ENCODE data around the gene NUP214.
"Not testable (repeated sequence)": the region's sequence is repeated elsewhere in the genome, so short reads cannot be mapped to it uniquely, and the experiment has no call there.

The NUP214 gene

GRCh38 chr9:131167146-131167692 is 41.8 kb downstream of the NUP214 start:
- DNase-seq = no peak

- no peak for DNase-seq
Measured at GRCh38 chr9:131167936-131168335, 42.5 kb downstream of the NUP214 start.

GRCh38 chr9:131169563-131170240 is 44.3 kb downstream of the NUP214 start:
- DNase-seq = no peak

- DNase-seq = no peak
Measured at GRCh38 chr9:131173995-131174394, 48.6 kb downstream of the NUP214 start.

GRCh38 chr9:131174681-131175239 is 49.4 kb downstream of the NUP214 start:
- no peak for DNase-seq

- no peak for DNase-seq
Measured at GRCh38 chr9:131177898-131178297, 52.5 kb downstream of the NUP214 start.

- peak; percentile 64 to 72 for DNase-seq
Measured at GRCh38 chr9:131178382-131178781, 53.0 kb downstream of the NUP214 start.

GRCh38 chr9:131178926-131179325 is 53.5 kb downstream of the NUP214 start:
- no peak for DNase-seq

GRCh38 chr9:131179561-131180219 is 54.3 kb downstream of the NUP214 start:
- no peak for DNase-seq

GRCh38 chr9:131180454-131180853 is 55.1 kb downstream of the NUP214 start:
- no peak for DNase-seq

GRCh38 chr9:131181091-131181681 is 55.8 kb downstream of the NUP214 start:
- DNase-seq = no peak

- DNase-seq = no peak
Measured at GRCh38 chr9:131185924-131186323, 60.5 kb downstream of the NUP214 start.

- DNase-seq = no peak
Measured at GRCh38 chr9:131186622-131187021, 61.2 kb downstream of the NUP214 start.

- DNase-seq = no peak
Measured at GRCh38 chr9:131187957-131188356, 62.6 kb downstream of the NUP214 start.

GRCh38 chr9:131188976-131189375 is 63.6 kb downstream of the NUP214 start:
- DNase-seq = no peak

- no peak for DNase-seq
Measured at GRCh38 chr9:131190191-131190590, 64.8 kb downstream of the NUP214 start.

GRCh38 chr9:131191032-131191431 is 65.6 kb downstream of the NUP214 start:
- not testable (repeated sequence) for DNase-seq

- no peak for DNase-seq
Measured at GRCh38 chr9:131191857-131192256, 66.5 kb downstream of the NUP214 start.

GRCh38 chr9:131193051-131193450 is 67.7 kb downstream of the NUP214 start:
- DNase-seq = no peak

GRCh38 chr9:131194762-131195161 is 69.4 kb downstream of the NUP214 start:
- DNase-seq = no peak

GRCh38 chr9:131197160-131197911 is 72.0 kb downstream of the NUP214 start:
- DNase-seq = no peak

- no peak for DNase-seq
Measured at GRCh38 chr9:131198041-131198715, 72.8 kb downstream of the NUP214 start.

All from activated CD4-positive, alpha-beta T cell treated with anti-CD3 and anti-CD28 coated beads, Interleukin-2, amount 50 U/mL, for 4 hours (primary cell).